OCI-LY1 (cell line): ENCODE data around the gene CACNB2.

ENCODE experiments used
- CTCF ChIP-seq: fragments of 200-600 bp; sonication (generic), shearing (Covaris generic); IDR thresholded peaks from 2 replicates; pipeline ENCODE4 v1.5.1; 2017; ENCODE audit warnings: mild to moderate bottlenecking, antibody characterized with exemption, low read length, moderate library complexity, mixed read lengths
- EZH2 ChIP-seq: fragments of 200-600 bp; sonication (generic), shearing (Covaris generic); IDR thresholded peaks from 2 replicates; pipeline ENCODE4 v1.8.0; 2017; ENCODE audit warnings: borderline replicate concordance, mixed run types, mild to moderate bottlenecking, antibody characterized with exemption, low read length, moderate library complexity, mixed read lengths

- TF ChIP-seq CTCF = no peak
- TF ChIP-seq EZH2 = no peak
Measured at GRCh38 chr10:18213271-18213670, 73.0 kb downstream of the CACNB2 start.
